ENCODE measurements around the gene UQCC5.

The UQCC5 gene

DNA sequence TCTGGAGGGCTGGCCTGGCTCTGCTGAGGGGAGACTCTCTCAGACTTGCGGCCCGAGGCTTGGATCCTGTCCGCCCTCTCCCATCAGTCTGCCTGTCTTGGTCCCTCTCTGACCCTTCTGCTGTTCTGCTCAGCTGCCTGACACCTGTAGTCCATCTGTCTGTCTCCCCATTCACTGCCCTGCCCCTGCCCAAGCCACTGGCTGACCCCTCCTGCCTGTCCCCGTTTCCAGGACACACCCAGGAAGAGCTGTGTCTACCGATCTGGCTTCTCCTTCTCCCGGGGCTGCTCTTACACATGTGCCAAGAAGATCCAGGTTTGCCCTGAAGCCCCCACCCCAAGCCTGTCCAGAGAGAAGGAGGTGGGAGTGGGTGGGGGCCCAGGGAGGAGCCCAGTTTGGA lies 21.2 kb upstream of the UQCC5 start:
- Mint-ChIP-seq H3K27ac (no peak overlapping the region), H3K4me3 (no peak overlapping the region), H3K4me1 (ENCODE audit: low read depth) (no peaks in the 10 kb centered on the region), H3K9me3 (no peaks in the 10 kb centered on the region), H3K27me3 (no peaks in the 10 kb centered on the region), H3K36me3 (ENCODE audit: low read depth) (no peaks in the 10 kb centered on the region)
- DNase-seq: no peak

DNA sequence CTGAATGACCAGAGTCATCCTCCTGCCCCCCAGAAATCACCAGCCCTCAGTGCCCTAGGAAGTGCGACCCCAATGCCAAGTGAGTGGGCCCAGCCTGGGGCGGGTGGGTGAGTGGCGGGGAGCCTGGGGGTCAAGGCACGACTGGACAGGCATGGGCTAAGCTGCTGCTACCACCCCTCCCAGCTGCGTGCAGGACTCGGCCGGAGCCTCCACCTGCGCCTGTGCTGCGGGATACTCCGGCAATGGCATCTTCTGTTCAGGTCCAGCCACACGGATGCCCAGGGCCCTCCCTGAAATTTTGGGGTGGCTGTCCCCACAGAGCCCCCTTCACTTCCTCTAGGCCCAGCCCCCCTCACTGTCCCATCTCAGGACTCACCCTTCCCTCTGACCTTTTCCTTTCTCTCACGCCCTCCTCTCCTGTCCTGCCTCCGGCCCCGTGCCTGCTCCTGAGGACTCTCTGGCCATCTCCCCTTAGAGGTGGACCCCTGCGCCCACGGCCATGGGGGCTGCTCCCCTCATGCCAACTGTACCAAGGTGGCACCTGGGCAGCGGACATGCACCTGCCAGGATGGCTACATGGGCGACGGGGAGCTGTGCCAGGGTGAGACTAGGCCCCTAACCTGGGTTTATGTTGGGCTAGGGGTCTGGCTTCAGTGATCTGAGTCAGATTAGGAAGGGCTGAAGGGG lies 19.8 kb upstream of the UQCC5 start:
- Mint-ChIP-seq H3K27me3 (no peaks in the 10 kb centered on the region), H3K36me3 (ENCODE audit: low read depth) (no peaks in the 10 kb centered on the region), H3K27ac (no peak overlapping the region), H3K4me3 (no peak overlapping the region), H3K9me3 (no peaks in the 10 kb centered on the region), H3K4me1 (ENCODE audit: low read depth) (no peaks in the 10 kb centered on the region)
- DNase-seq: no peak

DNA sequence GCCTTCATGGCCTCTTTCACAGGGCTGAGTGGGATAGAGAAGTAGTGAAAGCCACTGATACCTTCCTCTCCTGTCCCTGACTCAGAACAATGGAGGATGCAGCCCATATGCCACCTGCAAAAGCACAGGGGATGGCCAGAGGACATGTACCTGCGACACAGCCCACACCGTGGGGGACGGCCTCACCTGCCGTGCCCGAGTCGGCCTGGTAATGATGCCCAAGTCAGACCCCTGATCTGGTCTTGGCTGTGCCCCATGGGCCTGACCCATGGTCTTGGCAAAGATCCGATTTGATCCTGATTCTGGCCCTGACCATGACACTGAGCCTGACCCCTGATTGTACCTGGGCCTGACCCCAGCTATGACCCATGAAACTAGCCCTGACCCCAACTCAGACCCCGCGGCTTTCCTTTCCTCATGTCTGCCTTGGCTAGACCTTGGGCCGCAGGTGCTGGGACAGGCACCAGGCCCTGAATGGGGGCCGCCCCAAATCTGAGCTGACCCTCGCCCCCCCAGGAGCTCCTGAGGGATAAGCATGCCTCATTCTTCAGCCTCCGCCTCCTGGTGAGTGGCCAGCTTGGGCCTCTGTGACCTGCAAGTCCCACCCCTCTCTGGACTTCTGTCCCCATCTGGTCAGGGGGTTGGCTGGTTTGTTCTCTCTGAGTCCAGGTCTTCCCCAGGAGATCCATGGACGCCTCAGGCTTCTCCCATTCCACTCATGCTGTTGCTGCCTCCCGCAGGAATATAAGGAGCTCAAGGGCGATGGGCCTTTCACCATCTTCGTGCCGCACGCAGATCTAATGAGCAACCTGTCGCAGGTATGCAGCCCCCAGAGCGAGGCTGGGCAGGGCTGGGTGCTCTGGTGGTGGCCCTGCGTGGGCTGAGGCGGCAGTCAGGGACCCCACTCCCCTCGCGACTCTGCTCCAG lies 18.3 kb upstream of the UQCC5 start:
- Mint-ChIP-seq H3K4me3 (no peak overlapping the region), H3K4me1 (ENCODE audit: low read depth) (no peaks in the 10 kb centered on the region), H3K27ac (no peak overlapping the region), H3K9me3 (no peaks in the 10 kb centered on the region), H3K27me3 (no peaks in the 10 kb centered on the region), H3K36me3 (ENCODE audit: low read depth) (no peaks in the 10 kb centered on the region)
- no peak for DNase-seq

DNA sequence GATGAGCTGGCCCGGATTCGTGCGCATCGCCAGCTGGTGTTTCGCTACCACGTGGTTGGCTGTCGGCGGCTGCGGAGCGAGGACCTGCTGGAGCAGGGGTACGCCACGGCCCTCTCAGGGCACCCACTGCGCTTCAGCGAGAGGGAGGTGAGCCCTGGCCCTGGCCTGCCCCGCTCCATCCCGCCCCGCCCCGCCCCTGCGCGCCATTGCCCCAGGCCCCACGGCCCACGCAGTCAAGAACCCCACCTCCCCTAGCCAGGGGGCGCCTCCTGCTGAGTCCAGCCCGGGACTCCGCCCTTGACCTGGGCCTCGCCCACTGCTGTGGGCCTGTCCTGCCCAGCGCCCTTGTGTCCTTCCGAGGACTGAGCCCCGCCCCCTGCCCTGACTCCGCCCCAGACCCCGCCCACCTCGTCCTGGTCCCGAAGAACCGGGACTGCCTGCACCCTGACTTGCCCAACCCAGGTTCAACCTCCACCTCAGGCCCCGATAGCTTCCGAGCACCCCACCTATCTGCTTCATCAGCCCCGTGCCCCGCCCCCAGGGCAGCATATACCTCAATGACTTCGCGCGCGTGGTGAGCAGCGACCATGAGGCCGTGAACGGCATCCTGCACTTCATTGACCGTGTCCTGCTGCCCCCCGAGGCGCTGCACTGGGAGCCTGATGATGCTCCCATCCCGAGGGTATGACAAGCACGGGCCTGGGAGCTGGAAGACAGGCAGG lies 17.5 kb upstream of the UQCC5 start:
- H3K36me3 Mint-ChIP-seq (ENCODE audit: low read depth): peaks cover 2% of the 10 kb centered on the region

DNA sequence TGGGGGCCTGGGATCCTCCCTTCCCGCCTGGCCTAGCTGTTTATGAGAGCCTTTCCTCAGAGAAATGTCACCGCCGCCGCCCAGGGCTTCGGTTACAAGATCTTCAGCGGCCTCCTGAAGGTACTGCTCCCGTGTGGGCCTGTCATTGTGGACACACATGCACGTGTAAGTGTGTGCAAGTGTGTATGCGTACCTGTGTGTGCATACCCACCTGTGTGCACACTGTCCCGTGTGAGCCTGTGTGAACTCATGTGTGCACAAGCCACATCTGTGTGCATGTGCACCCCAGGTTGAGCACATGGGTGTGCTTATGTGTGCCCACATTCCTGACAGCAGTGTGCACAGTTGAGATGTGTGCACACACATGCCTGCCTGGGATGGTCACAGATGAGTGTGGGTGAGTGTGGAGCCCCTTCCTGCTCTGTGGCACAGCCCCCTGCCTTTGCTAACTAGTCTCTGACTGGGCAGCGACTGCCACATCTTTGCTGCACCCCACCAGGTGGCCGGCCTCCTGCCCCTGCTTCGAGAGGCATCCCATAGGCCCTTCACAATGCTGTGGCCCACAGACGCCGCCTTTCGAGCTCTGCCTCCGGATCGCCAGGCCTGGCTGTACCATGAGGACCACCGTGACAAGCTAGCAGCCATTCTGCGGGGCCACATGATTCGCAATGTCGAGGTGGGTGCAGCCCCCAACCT lies 16.8 kb upstream of the UQCC5 start:
- Mint-ChIP-seq H3K36me3 (ENCODE audit: low read depth) (peaks cover 9% of the 10 kb centered on the region), H3K27me3 (no peaks in the 10 kb centered on the region), H3K4me1 (ENCODE audit: low read depth) (no peaks in the 10 kb centered on the region), H3K9me3 (no peaks in the 10 kb centered on the region), H3K4me3 (no peak overlapping the region), H3K27ac (no peak overlapping the region)
- no peak for DNase-seq

More for the DNA sequence above, 17.5 kb upstream of the UQCC5 start:
- H3K4me1 Mint-ChIP-seq (ENCODE audit: low read depth): no peaks in the 10 kb centered on the region
- no peak for DNase-seq
- H3K9me3 Mint-ChIP-seq: no peaks in the 10 kb centered on the region
- no peak overlapping the region for H3K27ac Mint-ChIP-seq
- H3K27me3 Mint-ChIP-seq: no peaks in the 10 kb centered on the region
- no peak overlapping the region for H3K4me3 Mint-ChIP-seq

DNA sequence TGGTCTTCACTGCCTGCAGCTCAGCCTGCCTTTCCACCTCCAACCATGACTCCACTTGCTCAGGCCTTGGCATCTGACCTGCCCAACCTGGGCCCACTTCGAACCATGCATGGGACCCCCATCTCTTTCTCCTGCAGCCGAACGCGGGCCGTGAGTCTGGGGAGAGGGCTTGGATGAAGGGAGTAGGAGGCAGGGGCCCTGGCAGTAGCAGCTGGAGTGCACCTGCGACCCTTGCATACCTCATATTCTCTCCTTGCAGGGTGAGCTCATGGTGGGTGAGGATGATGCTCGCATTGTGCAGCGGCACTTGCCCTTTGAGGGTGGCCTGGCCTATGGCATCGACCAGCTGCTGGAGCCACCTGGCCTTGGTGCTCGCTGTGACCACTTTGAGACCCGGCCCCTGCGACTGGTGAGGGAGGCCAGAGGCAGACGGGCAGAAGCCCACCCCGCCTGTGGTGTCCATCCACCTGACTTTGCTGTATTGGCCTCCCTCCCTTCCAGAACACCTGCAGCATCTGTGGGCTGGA lies 16.2 kb upstream of the UQCC5 start:
- no peak for DNase-seq
- Mint-ChIP-seq H3K4me3 (no peak overlapping the region), H3K36me3 (ENCODE audit: low read depth) (peaks cover 10% of the 10 kb centered on the region), H3K27me3 (no peaks in the 10 kb centered on the region), H3K9me3 (no peaks in the 10 kb centered on the region), H3K4me1 (ENCODE audit: low read depth) (no peaks in the 10 kb centered on the region), H3K27ac (no peak overlapping the region)

DNA sequence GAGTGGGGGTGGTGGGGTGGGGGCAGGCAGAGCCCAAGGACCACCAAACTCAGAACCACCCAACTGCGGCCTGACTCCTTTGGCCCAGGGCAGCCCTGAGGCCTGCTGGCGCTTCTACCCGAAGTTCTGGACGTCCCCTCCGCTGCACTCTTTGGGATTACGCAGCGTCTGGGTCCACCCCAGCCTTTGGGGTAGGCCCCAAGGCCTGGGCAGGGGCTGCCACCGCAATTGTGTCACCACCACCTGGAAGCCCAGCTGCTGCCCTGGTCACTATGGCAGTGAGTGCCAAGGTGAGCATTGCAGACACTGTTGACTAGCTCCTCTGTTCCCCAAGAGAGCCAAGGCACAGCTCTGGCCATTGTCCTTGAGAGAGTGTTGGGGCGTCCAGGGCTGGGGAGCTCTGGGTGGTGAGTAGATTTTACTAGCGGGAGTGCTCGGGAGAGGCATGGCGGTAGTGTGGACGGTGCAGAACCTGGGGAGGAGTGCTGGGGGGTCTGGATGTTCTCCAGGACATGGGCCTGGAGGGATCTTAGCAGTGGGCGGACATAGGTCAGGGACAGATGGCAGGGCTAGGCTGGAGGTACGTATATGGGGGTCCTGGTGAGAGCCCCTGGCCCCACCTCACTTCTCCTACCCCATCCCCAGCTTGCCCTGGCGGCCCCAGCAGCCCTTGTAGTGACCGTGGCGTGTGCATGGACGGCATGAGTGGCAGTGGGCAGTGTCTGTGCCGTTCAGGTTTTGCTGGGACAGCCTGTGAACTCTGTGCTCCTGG lies 15.5 kb upstream of the UQCC5 start:
- no peak for DNase-seq
- Mint-ChIP-seq H3K4me1 (ENCODE audit: low read depth) (no peaks in the 10 kb centered on the region), H3K27ac (no peak overlapping the region), H3K4me3 (no peak overlapping the region), H3K27me3 (no peaks in the 10 kb centered on the region), H3K9me3 (no peaks in the 10 kb centered on the region), H3K36me3 (ENCODE audit: low read depth) (peaks cover 16% of the 10 kb centered on the region)

DNA sequence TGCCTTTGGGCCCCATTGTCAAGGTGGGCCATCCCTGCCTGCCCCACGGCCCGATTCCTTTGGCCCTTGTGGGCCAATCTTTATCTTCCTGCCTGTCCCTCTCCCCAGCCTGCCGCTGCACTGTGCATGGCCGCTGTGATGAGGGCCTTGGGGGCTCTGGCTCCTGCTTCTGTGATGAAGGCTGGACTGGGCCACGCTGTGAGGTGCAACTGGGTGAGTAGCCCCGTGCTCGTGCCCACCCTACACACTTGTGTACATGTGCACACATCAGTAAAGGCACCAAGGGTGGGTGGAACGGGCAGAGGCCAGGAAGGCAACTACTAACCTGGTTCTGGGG lies 14.9 kb upstream of the UQCC5 start:
- no peak overlapping the region for H3K27ac Mint-ChIP-seq
- no peak overlapping the region for H3K4me3 Mint-ChIP-seq
- DNase-seq: no peak
- H3K36me3 Mint-ChIP-seq (ENCODE audit: low read depth): peaks cover 20% of the 10 kb centered on the region
- no peaks in the 10 kb centered on the region for H3K4me1 Mint-ChIP-seq (ENCODE audit: low read depth)
- no peaks in the 10 kb centered on the region for H3K9me3 Mint-ChIP-seq
- no peaks in the 10 kb centered on the region for H3K27me3 Mint-ChIP-seq

DNA sequence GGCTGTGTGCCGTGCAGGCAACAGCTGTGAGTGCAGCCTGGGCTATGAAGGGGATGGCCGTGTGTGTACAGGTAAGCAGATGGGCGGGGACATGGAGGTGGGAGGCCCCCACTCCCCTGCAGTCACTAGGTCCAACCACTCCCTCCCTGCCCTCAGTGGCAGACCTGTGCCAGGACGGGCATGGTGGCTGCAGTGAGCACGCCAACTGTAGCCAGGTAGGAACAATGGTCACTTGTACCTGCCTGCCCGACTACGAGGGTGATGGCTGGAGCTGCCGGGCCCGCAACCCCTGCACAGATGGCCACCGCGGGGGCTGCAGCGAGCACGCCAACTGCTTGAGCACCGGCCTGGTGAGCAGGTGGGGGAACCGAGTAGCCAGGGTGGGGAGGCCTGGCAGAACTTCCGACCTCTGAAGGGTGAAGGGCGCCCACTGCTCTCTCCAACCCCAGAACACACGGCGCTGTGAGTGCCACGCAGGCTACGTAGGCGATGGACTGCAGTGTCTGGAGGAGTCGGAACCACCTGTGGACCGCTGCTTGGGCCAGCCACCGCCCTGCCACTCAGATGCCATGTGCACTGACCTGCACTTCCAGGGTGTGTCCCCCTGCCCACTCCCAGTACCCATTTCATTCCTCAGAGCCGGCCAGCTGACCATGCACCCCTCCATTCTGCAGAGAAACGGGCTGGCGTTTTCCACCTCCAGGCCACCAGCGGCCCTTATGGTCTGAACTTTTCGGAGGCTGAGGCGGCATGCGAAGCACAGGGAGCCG lies 14.3 kb upstream of the UQCC5 start:
- Mint-ChIP-seq H3K9me3 (no peaks in the 10 kb centered on the region), H3K4me1 (ENCODE audit: low read depth) (no peaks in the 10 kb centered on the region), H3K27me3 (no peaks in the 10 kb centered on the region), H3K4me3 (no peak overlapping the region), H3K36me3 (ENCODE audit: low read depth) (peaks cover 25% of the 10 kb centered on the region), H3K27ac (no peak overlapping the region)
- no peak for DNase-seq

DNA sequence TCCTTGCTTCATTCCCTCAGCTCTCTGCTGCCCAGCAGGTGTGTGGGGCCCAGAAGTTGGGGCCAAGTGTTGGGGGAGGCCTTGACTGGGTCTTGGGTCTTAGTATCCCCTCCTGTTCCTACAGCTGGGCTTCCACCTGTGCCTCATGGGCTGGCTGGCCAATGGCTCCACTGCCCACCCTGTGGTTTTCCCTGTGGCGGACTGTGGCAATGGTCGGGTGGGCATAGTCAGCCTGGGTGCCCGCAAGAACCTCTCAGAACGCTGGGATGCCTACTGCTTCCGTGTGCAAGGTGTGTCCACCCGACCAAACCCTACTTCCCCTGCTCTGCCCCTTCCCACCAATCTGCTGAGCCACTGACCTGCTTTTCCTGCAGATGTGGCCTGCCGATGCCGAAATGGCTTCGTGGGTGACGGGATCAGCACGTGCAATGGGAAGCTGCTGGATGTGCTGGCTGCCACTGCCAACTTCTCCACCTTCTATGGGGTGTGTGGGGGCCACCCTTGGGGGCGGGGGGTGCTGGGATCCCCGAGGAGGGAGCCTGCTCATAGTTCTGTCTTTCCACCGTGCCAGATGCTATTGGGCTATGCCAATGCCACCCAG lies 13.7 kb upstream of the UQCC5 start:
- no peaks in the 10 kb centered on the region for H3K4me1 Mint-ChIP-seq (ENCODE audit: low read depth)
- peaks cover 32% of the 10 kb centered on the region for H3K36me3 Mint-ChIP-seq (ENCODE audit: low read depth)
- H3K9me3 Mint-ChIP-seq: no peaks in the 10 kb centered on the region
- no peak overlapping the region for H3K27ac Mint-ChIP-seq
- no peak for DNase-seq
- H3K4me3 Mint-ChIP-seq: no peak overlapping the region
- no peaks in the 10 kb centered on the region for H3K27me3 Mint-ChIP-seq

DNA sequence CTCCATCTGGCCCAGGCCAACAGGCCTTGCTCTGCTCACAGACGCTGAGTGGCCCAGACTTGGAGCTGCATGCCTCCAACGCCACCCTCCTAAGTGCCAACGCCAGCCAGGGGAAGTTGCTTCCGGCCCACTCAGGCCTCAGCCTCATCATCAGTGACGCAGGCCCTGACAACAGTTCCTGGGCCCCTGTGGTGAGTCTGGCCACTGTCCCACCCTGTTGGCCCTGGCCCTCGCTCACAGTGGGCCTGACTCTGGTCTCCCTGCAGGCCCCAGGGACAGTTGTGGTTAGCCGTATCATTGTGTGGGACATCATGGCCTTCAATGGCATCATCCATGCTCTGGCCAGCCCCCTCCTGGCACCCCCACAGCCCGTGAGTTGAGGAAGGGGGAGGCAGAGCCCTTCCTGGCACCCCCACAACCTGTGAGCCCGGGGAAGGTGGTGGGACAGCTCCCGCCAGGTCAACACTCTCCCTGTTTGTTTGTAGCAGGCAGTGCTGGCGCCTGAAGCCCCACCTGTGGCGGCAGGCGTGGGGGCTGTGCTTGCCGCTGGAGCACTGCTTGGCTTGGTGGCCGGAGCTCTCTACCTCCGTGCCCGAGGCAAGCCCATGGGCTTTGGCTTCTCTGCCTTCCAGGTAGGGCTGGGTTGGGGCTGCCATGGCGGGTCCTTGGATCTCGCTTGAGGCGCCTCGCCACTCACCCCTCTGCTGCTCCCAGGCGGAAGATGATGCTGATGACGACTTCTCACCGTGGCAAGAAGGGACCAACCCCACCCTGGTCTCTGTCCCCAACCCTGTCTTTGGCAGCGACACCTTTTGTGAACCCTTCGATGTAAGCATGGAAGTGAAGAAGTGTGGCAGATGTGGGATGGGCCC lies 12.8 kb upstream of the UQCC5 start:
- DNase-seq: no peak
- Mint-ChIP-seq H3K36me3 (ENCODE audit: low read depth) (peaks cover 39% of the 10 kb centered on the region), H3K27me3 (no peaks in the 10 kb centered on the region), H3K9me3 (no peaks in the 10 kb centered on the region), H3K27ac (no peak overlapping the region), H3K4me3 (no peak overlapping the region), H3K4me1 (ENCODE audit: low read depth) (no peaks in the 10 kb centered on the region)

DNA sequence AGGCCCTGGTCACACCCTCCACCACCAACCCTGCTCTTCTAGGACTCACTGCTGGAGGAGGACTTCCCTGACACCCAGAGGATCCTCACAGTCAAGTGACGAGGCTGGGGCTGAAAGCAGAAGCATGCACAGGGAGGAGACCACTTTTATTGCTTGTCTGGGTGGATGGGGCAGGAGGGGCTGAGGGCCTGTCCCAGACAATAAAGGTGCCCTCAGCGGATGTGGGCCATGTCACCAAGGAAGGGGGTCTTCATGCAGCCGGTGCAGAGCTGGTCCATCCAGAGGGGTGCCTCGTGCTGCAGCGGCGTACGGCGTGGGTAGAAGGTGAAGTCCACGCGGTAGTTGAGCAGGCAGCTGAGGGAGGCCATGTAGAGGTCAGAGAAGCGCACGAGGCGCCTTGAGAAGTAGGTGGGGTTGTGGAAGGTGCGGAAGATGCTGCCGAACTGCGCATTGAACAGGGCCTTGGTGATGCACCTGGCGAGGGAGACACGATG lies 12.1 kb upstream of the UQCC5 start:
- Mint-ChIP-seq H3K4me1 (ENCODE audit: low read depth) (no peaks in the 10 kb centered on the region), H3K27ac (no peak overlapping the region), H3K4me3 (no peak overlapping the region), H3K36me3 (ENCODE audit: low read depth) (peaks cover 45% of the 10 kb centered on the region), H3K27me3 (no peaks in the 10 kb centered on the region), H3K9me3 (no peaks in the 10 kb centered on the region)
- no peak for DNase-seq

Data from activated T-cell treated with anti-CD3 and anti-CD28 coated beads, Interleukin-2, amount 50 U/mL, for 24 hours (primary cell).